Measurements from ENCODE around the gene SAP30. TPM values are rescaled to one million over a fixed set of nuclear protein-coding genes. Genes with fewer than 3 reads are reported as not detected.

Gene SAP30
- total RNA-seq, 1 experiment from 2014 or later = 20.0 TPM

DNA sequence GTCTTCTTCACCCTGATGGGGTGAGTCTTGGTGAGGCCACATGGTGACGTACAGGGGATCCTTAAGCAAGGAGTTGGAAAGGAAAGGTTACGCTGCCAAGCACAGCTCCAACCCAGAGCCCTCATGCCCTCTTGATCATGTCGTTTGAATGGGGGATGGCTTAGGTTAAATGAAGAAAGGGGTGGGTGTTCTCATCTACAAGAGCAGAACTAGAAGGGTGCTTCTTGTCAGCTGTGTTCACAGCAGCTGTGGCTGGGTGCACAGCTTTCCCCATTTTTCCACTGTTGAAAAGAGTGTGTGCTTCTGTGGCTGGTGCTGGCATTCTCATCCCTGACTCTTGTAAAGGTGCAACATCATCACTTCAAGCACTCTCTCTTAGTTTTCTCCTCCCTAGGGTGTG lies 43.7 kb downstream of the SAP30 start:
- ATAC-seq = no peak
- TF ChIP-seq TCF7 (CRISPR knock-in tag; IDR thresholded peaks at IDR 0.05; ENCODE audit: low read depth) (no peak), NR1H2 (CRISPR knock-in tag; IDR thresholded peaks at IDR 0.05) (no peak), MXD4 (CRISPR knock-in tag; IDR thresholded peaks at IDR 0.05; ENCODE audit: borderline replicate concordance) (no peak), OVOL2 (CRISPR knock-in tag; IDR thresholded peaks at IDR 0.05; ENCODE audit: borderline replicate concordance) (no peak), KAT7 (CRISPR knock-in tag; IDR thresholded peaks at IDR 0.05; ENCODE audit: borderline replicate concordance) (no peak), SOX15 (CRISPR knock-in tag; IDR thresholded peaks at IDR 0.05) (no peak), SMAD4 (CRISPR knock-in tag; IDR thresholded peaks at IDR 0.05) (no peak), ESRRA (CRISPR knock-in tag; IDR thresholded peaks at IDR 0.05; ENCODE audit: borderline replicate concordance) (no peak)
- TF ChIP-seq, protein P1, sequence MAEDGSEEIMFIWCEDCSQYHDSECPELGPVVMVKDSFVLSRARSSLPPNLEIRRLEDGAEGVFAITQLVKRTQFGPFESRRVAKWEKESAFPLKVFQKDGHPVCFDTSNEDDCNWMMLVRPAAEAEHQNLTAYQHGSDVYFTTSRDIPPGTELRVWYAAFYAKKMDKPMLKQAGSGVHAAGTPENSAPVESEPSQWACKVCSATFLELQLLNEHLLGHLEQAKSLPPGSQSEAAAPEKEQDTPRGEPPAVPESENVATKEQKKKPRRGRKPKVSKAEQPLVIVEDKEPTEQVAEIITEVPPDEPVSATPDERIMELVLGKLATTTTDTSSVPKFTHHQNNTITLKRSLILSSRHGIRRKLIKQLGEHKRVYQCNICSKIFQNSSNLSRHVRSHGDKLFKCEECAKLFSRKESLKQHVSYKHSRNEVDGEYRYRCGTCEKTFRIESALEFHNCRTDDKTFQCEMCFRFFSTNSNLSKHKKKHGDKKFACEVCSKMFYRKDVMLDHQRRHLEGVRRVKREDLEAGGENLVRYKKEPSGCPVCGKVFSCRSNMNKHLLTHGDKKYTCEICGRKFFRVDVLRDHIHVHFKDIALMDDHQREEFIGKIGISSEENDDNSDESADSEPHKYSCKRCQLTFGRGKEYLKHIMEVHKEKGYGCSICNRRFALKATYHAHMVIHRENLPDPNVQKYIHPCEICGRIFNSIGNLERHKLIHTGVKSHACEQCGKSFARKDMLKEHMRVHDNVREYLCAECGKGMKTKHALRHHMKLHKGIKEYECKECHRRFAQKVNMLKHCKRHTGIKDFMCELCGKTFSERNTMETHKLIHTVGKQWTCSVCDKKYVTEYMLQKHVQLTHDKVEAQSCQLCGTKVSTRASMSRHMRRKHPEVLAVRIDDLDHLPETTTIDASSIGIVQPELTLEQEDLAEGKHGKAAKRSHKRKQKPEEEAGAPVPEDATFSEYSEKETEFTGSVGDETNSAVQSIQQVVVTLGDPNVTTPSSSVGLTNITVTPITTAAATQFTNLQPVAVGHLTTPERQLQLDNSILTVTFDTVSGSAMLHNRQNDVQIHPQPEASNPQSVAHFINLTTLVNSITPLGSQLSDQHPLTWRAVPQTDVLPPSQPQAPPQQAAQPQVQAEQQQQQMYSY (CRISPR knock-in tag; IDR thresholded peaks at IDR 0.05) = no peak
- TF ChIP-seq, protein P2, sequence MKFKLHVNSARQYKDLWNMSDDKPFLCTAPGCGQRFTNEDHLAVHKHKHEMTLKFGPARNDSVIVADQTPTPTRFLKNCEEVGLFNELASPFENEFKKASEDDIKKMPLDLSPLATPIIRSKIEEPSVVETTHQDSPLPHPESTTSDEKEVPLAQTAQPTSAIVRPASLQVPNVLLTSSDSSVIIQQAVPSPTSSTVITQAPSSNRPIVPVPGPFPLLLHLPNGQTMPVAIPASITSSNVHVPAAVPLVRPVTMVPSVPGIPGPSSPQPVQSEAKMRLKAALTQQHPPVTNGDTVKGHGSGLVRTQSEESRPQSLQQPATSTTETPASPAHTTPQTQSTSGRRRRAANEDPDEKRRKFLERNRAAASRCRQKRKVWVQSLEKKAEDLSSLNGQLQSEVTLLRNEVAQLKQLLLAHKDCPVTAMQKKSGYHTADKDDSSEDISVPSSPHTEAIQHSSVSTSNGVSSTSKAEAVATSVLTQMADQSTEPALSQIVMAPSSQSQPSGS (CRISPR knock-in tag; IDR thresholded peaks at IDR 0.05; ENCODE audit: borderline replicate concordance, low read depth) = no peak
- TF ChIP-seq, protein P3, sequence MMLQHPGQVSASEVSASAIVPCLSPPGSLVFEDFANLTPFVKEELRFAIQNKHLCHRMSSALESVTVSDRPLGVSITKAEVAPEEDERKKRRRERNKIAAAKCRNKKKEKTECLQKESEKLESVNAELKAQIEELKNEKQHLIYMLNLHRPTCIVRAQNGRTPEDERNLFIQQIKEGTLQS (CRISPR knock-in tag; conservative IDR thresholded peaks at IDR 0.05) = no peak
- Mint-ChIP-seq H3K36me3 (no peaks in the 10 kb centered on the region), H3K9me3 (no peaks in the 10 kb centered on the region), H3K4me3 (no peak overlapping the region), H3K27me3 (ENCODE audit: low read depth) (no peaks in the 10 kb centered on the region), H3K27ac (no peak overlapping the region), H3K4me1 (no peaks in the 10 kb centered on the region)
- DNase-seq (ENCODE audit: low spot score) = no peak
- ChIA-PET POLR2A (no interaction called here), CTCF (interaction anchor here (1.8 to 4.5 kb wide), 2 partner anchors 113 to 401 kb away, joined by 6 to 28 read pairs; no protein-coding TSS in a partner anchor)

DNA sequence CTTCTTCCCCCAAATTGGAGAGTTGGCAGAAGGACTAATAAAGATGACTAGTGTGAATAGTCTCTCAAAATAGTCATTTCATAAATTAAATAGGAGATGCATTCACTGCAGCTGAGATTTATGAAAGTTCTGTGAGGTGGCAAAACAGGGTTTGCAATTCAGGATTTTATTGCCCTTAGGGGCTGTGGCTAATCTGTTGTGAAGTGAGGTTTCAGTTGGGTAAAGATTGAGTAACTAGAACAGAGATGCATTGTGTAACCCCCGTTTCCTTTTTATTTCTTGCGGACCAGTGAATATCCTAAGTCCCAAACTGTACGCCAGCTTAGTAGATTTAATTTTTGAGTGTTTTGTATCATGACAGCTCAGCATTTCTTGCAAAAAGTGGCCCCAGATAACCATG lies 44.3 kb downstream of the SAP30 start:
- POLR2A ChIA-PET = no interaction called here

More for the DNA sequence above, 44.3 kb downstream of the SAP30 start:
- Mint-ChIP-seq H3K9me3 (no peaks in the 10 kb centered on the region), H3K4me3 (no peak overlapping the region), H3K4me1 (no peaks in the 10 kb centered on the region), H3K27ac (no peak overlapping the region), H3K36me3 (no peaks in the 10 kb centered on the region), H3K27me3 (ENCODE audit: low read depth) (no peaks in the 10 kb centered on the region)
- CTCF ChIA-PET = interaction anchor here (1.8 to 4.5 kb wide), 2 partner anchors 113 to 402 kb away, joined by 6 to 28 read pairs; no protein-coding TSS in a partner anchor
- DNase-seq (ENCODE audit: low spot score) (no peak), ATAC-seq (no peak)
- TF ChIP-seq, protein P4, sequence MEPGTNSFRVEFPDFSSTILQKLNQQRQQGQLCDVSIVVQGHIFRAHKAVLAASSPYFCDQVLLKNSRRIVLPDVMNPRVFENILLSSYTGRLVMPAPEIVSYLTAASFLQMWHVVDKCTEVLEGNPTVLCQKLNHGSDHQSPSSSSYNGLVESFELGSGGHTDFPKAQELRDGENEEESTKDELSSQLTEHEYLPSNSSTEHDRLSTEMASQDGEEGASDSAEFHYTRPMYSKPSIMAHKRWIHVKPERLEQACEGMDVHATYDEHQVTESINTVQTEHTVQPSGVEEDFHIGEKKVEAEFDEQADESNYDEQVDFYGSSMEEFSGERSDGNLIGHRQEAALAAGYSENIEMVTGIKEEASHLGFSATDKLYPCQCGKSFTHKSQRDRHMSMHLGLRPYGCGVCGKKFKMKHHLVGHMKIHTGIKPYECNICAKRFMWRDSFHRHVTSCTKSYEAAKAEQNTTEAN (CRISPR knock-in tag; IDR thresholded peaks at IDR 0.05) = no peak
- TF ChIP-seq SOX15 (CRISPR knock-in tag; IDR thresholded peaks at IDR 0.05) (no peak), ELF4 (CRISPR knock-in tag; IDR thresholded peaks at IDR 0.05; ENCODE audit: low read depth) (no peak), FOXJ3 (CRISPR knock-in tag; IDR thresholded peaks at IDR 0.05; ENCODE audit: borderline replicate concordance) (no peak), ZNF671 (CRISPR knock-in tag; IDR thresholded peaks at IDR 0.05) (no peak), RORB (CRISPR knock-in tag; IDR thresholded peaks at IDR 0.05) (no peak), JUN (CRISPR knock-in tag; IDR thresholded peaks at IDR 0.05) (no peak), TEAD4 (CRISPR knock-in tag; IDR thresholded peaks at IDR 0.05) (no peak)
- TF ChIP-seq, protein P5, sequence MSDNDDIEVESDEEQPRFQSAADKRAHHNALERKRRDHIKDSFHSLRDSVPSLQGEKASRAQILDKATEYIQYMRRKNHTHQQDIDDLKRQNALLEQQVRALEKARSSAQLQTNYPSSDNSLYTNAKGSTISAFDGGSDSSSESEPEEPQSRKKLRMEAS (CRISPR knock-in tag; IDR thresholded peaks at IDR 0.05) = no peak
- TF ChIP-seq, protein P6, sequence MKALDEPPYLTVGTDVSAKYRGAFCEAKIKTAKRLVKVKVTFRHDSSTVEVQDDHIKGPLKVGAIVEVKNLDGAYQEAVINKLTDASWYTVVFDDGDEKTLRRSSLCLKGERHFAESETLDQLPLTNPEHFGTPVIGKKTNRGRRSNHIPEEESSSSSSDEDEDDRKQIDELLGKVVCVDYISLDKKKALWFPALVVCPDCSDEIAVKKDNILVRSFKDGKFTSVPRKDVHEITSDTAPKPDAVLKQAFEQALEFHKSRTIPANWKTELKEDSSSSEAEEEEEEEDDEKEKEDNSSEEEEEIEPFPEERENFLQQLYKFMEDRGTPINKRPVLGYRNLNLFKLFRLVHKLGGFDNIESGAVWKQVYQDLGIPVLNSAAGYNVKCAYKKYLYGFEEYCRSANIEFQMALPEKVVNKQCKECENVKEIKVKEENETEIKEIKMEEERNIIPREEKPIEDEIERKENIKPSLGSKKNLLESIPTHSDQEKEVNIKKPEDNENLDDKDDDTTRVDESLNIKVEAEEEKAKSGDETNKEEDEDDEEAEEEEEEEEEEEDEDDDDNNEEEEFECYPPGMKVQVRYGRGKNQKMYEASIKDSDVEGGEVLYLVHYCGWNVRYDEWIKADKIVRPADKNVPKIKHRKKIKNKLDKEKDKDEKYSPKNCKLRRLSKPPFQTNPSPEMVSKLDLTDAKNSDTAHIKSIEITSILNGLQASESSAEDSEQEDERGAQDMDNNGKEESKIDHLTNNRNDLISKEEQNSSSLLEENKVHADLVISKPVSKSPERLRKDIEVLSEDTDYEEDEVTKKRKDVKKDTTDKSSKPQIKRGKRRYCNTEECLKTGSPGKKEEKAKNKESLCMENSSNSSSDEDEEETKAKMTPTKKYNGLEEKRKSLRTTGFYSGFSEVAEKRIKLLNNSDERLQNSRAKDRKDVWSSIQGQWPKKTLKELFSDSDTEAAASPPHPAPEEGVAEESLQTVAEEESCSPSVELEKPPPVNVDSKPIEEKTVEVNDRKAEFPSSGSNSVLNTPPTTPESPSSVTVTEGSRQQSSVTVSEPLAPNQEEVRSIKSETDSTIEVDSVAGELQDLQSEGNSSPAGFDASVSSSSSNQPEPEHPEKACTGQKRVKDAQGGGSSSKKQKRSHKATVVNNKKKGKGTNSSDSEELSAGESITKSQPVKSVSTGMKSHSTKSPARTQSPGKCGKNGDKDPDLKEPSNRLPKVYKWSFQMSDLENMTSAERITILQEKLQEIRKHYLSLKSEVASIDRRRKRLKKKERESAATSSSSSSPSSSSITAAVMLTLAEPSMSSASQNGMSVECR (CRISPR knock-in tag; IDR thresholded peaks at IDR 0.05; ENCODE audit: borderline replicate concordance) = no peak
- TF ChIP-seq, protein P7, sequence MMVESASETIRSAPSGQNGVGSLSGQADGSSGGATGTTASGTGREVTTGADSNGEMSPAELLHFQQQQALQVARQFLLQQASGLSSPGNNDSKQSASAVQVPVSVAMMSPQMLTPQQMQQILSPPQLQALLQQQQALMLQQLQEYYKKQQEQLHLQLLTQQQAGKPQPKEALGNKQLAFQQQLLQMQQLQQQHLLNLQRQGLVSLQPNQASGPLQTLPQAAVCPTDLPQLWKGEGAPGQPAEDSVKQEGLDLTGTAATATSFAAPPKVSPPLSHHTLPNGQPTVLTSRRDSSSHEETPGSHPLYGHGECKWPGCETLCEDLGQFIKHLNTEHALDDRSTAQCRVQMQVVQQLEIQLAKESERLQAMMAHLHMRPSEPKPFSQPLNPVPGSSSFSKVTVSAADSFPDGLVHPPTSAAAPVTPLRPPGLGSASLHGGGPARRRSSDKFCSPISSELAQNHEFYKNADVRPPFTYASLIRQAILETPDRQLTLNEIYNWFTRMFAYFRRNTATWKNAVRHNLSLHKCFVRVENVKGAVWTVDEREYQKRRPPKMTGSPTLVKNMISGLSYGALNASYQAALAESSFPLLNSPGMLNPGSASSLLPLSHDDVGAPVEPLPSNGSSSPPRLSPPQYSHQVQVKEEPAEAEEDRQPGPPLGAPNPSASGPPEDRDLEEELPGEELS (CRISPR knock-in tag; IDR thresholded peaks at IDR 0.05) = no peak
